RWPE2 (cell line): ENCODE results near the gene SH2D3A.

Source experiments
- ATAC-seq: fragments of 200-7000 bp; cut with Tn5 transposase; 3 replicates; pipeline ENCODE4 v1.9.1; 2021; ENCODE audit warnings: low read depth
- DNase-seq: peaks from one replicate; pipeline ENCODE4 v3.0.0-alpha.2; 2020; ENCODE audit warnings: low spot score
- H3K27ac ChIP-seq: fragments of 450-650 bp; 2 replicates; pipeline ENCODE4 v1.5.1; 2017; ENCODE audit warnings: mild to moderate bottlenecking; ENCODE audit not compliant: poor library complexity, severe bottlenecking
- H3K27me3 ChIP-seq: fragments of 250-450 bp; sonication (Bioruptor Pico); 2 replicates; pipeline ENCODE4 v1.5.1; 2021; ENCODE audit warnings: mild to moderate bottlenecking, moderate library complexity; ENCODE audit not compliant: insufficient read depth, poor library complexity, severe bottlenecking
- H3K36me3 ChIP-seq: fragments of 250-450 bp; sonication (Bioruptor Pico); 2 replicates; pipeline ENCODE4 v1.5.1; 2020; ENCODE audit warnings: low read depth, mild to moderate bottlenecking, moderate library complexity
- H3K4me1 ChIP-seq: fragments of 250-450 bp; sonication (Bioruptor Pico); 2 replicates; pipeline ENCODE4 v1.5.1; 2021; ENCODE audit warnings: mild to moderate bottlenecking, moderate library complexity; ENCODE audit not compliant: insufficient read depth, poor library complexity, severe bottlenecking
- H3K4me3 ChIP-seq: fragments of 250-450 bp; sonication (Bioruptor Pico); 2 replicates; pipeline ENCODE4 v1.5.1; 2021; ENCODE audit warnings: mild to moderate bottlenecking, moderate library complexity; ENCODE audit not compliant: severe bottlenecking
- H3K9me3 ChIP-seq: fragments of 250-450 bp; sonication (Bioruptor Pico); 2 replicates; pipeline ENCODE4 v1.5.1; 2021; ENCODE audit warnings: mild to moderate bottlenecking, moderate library complexity; ENCODE audit not compliant: severe bottlenecking
- TF ChIP-seq, protein P1 (sequence below): fragments of 450-650 bp; IDR thresholded peaks from one replicate; pipeline ENCODE4 v1.5.1; 2017; ENCODE audit warnings: mild to moderate bottlenecking, moderate library complexity; ENCODE audit not compliant: poor library complexity, severe bottlenecking

SH2D3A gene

GRCh38 chr19:6716610-6716970 is 50.6 kb downstream of the SH2D3A start:
- no peak overlapping the region for H3K27ac ChIP-seq
- H3K9me3 ChIP-seq = no peaks in the 10 kb centered on the region
- TF ChIP-seq, protein P1, sequence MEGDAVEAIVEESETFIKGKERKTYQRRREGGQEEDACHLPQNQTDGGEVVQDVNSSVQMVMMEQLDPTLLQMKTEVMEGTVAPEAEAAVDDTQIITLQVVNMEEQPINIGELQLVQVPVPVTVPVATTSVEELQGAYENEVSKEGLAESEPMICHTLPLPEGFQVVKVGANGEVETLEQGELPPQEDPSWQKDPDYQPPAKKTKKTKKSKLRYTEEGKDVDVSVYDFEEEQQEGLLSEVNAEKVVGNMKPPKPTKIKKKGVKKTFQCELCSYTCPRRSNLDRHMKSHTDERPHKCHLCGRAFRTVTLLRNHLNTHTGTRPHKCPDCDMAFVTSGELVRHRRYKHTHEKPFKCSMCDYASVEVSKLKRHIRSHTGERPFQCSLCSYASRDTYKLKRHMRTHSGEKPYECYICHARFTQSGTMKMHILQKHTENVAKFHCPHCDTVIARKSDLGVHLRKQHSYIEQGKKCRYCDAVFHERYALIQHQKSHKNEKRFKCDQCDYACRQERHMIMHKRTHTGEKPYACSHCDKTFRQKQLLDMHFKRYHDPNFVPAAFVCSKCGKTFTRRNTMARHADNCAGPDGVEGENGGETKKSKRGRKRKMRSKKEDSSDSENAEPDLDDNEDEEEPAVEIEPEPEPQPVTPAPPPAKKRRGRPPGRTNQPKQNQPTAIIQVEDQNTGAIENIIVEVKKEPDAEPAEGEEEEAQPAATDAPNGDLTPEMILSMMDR = no peak
- DNase-seq (no peak), ATAC-seq (no peak)
- no peaks in the 10 kb centered on the region for H3K27me3 ChIP-seq
- H3K36me3 ChIP-seq = peaks cover 13% of the 10 kb centered on the region
- H3K4me1 ChIP-seq = peaks cover 13% of the 10 kb centered on the region
- H3K4me3 ChIP-seq = no peak overlapping the region

DNA sequence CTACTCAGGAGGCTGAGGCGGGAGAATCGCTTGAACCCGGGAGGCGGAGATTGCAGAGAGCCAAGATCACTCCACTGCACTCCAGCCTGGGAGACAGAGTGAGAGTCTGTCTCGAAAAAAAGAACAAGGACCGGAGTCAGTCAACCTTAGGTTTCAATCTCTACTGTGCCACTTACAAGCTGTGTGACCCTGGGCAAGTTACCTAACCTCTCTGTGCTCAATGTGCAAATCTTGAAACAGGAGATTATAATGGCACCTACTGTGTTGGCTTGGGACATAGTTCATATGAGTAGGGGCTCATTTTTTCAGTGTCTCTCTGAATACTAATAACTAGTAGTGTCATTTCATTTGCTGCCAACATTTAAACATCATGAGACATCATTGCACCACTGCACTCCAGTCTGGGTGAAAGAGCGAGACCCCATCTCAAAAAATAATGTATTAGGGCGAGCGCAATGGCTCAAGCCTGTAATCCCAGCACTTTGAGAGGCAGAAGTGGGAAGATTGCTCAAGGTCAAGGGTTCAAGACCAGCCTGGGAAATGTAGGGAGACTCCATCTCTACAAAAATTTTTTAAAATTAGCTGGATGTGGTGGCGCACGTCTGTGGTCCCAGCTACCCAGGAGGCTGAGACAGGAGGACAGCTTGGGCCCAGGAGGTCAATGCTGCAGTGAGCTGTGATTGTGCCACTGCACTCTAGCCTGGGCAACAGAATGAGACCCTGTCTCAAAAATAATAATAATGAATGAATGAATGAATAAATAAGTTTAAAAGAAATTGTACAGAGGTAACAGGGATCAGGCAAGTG is 52.3 kb downstream of the SH2D3A start:
- H3K4me1 ChIP-seq = no peaks in the 10 kb centered on the region
- no peak overlapping the region for H3K27ac ChIP-seq
- DNase-seq (no peak), ATAC-seq (no peak)
- H3K27me3 ChIP-seq = no peaks in the 10 kb centered on the region
- TF ChIP-seq, protein P1 = no peak
- H3K4me3 ChIP-seq = no peak overlapping the region
- no peaks in the 10 kb centered on the region for H3K9me3 ChIP-seq
- H3K36me3 ChIP-seq = peaks cover 13% of the 10 kb centered on the region

- no peak for ATAC-seq
- no peak for DNase-seq
- H3K9me3 ChIP-seq = no peaks in the 10 kb centered on the region
- H3K4me3 ChIP-seq = no peak overlapping the region
- peaks cover 13% of the 10 kb centered on the region for H3K36me3 ChIP-seq
- TF ChIP-seq, protein P1 = no peak
- no peak overlapping the region for H3K27ac ChIP-seq
- H3K4me1 ChIP-seq = no peaks in the 10 kb centered on the region
- H3K27me3 ChIP-seq = no peaks in the 10 kb centered on the region
Measured at GRCh38 chr19:6713773-6714692, 53.2 kb downstream of the SH2D3A start.

- Histone ChIP-seq H3K9me3 (no peaks in the 10 kb centered on the region), H3K27me3 (no peaks in the 10 kb centered on the region), H3K36me3 (peaks cover 10% of the 10 kb centered on the region), H3K27ac (no peak overlapping the region), H3K4me1 (no peaks in the 10 kb centered on the region), H3K4me3 (no peak overlapping the region)
- DNase-seq = no peak
- no peak for ATAC-seq
- TF ChIP-seq, protein P1 = no peak
Measured at GRCh38 chr19:6712692-6713670, 54.3 kb downstream of the SH2D3A start.
